Left lung (tissue), 10 donors: ENCODE data around the gene PARP3. TPM values are rescaled to one million over a fixed set of nuclear protein-coding genes. Genes with fewer than 3 reads are reported as not detected.
"Not testable (repeated sequence)": the region's sequence is repeated elsewhere in the genome, so short reads cannot be mapped to it uniquely, and the experiment has no call there.

Source experiments
- ATAC-seq: fragments of 200-7000 bp; cut with Tn5 transposase; one replicate; pipeline ENCODE4 v1.9.1; 2020; ENCODE audit warnings: moderate library complexity
- DNase-seq, 4 donors: peaks; one replicate each; pipeline ENCODE4 v3.0.0-alpha.2; 2013 to 2020
- H3K27ac ChIP-seq, 2 donors: fragments of 200-600 bp; sonication (generic) in 1 of 2; one replicate each; pipeline versions ENCODE4 v1.5.0 to v1.8.0; 2020 to 2021
- H3K27me3 ChIP-seq, 2 donors: fragments of 200-600 bp; sonication (generic) in 1 of 2; one replicate each; pipeline versions ENCODE4 v1.5.0 to v1.8.0; 2020 to 2021
- H3K36me3 ChIP-seq, 2 donors: fragments of 200-600 bp; sonication (generic) in 1 of 2; one replicate each; pipeline versions ENCODE4 v1.5.0 to v1.8.0; 2020 to 2021
- H3K4me1 ChIP-seq, 2 donors: fragments of 200-600 bp; one replicate each; pipeline ENCODE4 v1.8.0; 2021
- H3K4me3 ChIP-seq, 2 donors: fragments of 200-600 bp; sonication (generic) in 1 of 2; one replicate each; pipeline versions ENCODE4 v1.5.0 to v1.8.0; 2020 to 2021; ENCODE audit warnings: mild to moderate bottlenecking in 1 of 2
- H3K9me3 ChIP-seq, 2 donors: fragments of 200-600 bp; sonication (generic) in 1 of 2; one replicate each; pipeline versions ENCODE4 v1.5.0 to v1.8.0; 2020 to 2021
- CTCF ChIP-seq, 2 donors: fragments of 200-600 bp; sonication (generic) in 1 of 2; IDR thresholded peaks; one replicate each; pipeline versions ENCODE4 v1.5.0 to v1.8.0; 2021; ENCODE audit warnings: antibody characterized with exemption in 2 of 2
- intact Hi-C, 2 donors: fragments of 100-400 bp; cut with DNase I; formaldehyde crosslinking; loops; one replicate each; pipeline versions ENCODE4 v1.11.2 to v1.14.2; 2022
- polyA plus RNA-seq, 6 donors: library from polyadenylated mRNA; unstranded; fragments of 120-200 nt; gene quantifications; one replicate each; pipeline ENCODE4 v1.2.1, GENCODE V29; 2013; ENCODE audit not compliant: insufficient read length in 6 of 6
- total RNA-seq, 2 donors: library from RNA; stranded (reverse); fragmentation: NEBNext Ultra II Directional; extraction: Animal tissue kit (Norgen Biotek cat#: 25700); gene quantifications; one replicate each; pipeline ENCODE4 v1.2.1, GENCODE V29; 2021
- donor health status: DM: no; HTN: yes; CAD: no.
- donor health status: DM: no; HTN: no; CAD: no.

The PARP3 gene
- total and polyA plus RNA-seq, 8 donors: 16.5 to 24.1 (median 20.3) TPM

GRCh38 chr3:51984269-51984647 is 42.1 kb downstream of the PARP3 start:
- Histone ChIP-seq H3K27me3 (no peaks in the 10 kb centered on the region), H3K36me3 (no peaks in the 10 kb centered on the region), H3K9me3 (no peaks in the 10 kb centered on the region), H3K27ac (peak overlapping the region; percentile 92 to 96), H3K4me3 (peak overlapping the region in 1 of 2 donors; percentile 65), H3K4me1 (peaks cover 16 to 28% of the 10 kb centered on the region in 2 donors)
- no peak for DNase-seq
- TF ChIP-seq CTCF (IDR thresholded peaks at IDR 0.05): no peak
- intact Hi-C loops: no loop called here
- no peak for ATAC-seq

- intact Hi-C loops: no loop called here
- no peaks in the 10 kb centered on the region for H3K9me3 ChIP-seq
- no peak for TF ChIP-seq CTCF (IDR thresholded peaks at IDR 0.05)
- no peak overlapping the region for H3K27ac ChIP-seq
- H3K36me3 ChIP-seq: no peaks in the 10 kb centered on the region
- no peak for ATAC-seq
- H3K4me1 ChIP-seq: peaks cover 16 to 28% of the 10 kb centered on the region in 2 donors
- no peak overlapping the region for H3K4me3 ChIP-seq
- H3K27me3 ChIP-seq: no peaks in the 10 kb centered on the region
- DNase-seq: no peak
Measured at GRCh38 chr3:51985063-51985462, 42.9 kb downstream of the PARP3 start.

GRCh38 chr3:51986010-51986947 is 44.1 kb downstream of the PARP3 start:
- H3K9me3 ChIP-seq: no peaks in the 10 kb centered on the region
- intact Hi-C loops: no loop called here
- no peak for TF ChIP-seq CTCF (IDR thresholded peaks at IDR 0.05)
- no peaks in the 10 kb centered on the region for H3K27me3 ChIP-seq
- DNase-seq: no peak
- H3K27ac ChIP-seq: no peak overlapping the region
- peaks cover 0 to 8% of the 10 kb centered on the region in 2 donors for H3K36me3 ChIP-seq
- no peak for ATAC-seq
- peaks cover 16 to 31% of the 10 kb centered on the region in 2 donors for H3K4me1 ChIP-seq
- no peak overlapping the region for H3K4me3 ChIP-seq

GRCh38 chr3:51987568-51987967 is 45.4 kb downstream of the PARP3 start:
- DNase-seq (no peak), ATAC-seq (no peak)
- no peaks in the 10 kb centered on the region for H3K27me3 ChIP-seq
- peaks cover 9 to 34% of the 10 kb centered on the region in 2 donors for H3K4me1 ChIP-seq
- H3K27ac ChIP-seq: no peak overlapping the region
- peaks cover 0 to 21% of the 10 kb centered on the region in 2 donors for H3K36me3 ChIP-seq
- TF ChIP-seq CTCF (IDR thresholded peaks at IDR 0.05): no peak
- no peak overlapping the region for H3K4me3 ChIP-seq
- no peaks in the 10 kb centered on the region for H3K9me3 ChIP-seq
- intact Hi-C loops: no loop called here

- no peak for DNase-seq
- intact Hi-C loops: no loop called here
- ATAC-seq: no peak
- H3K36me3 ChIP-seq: peaks cover 0 to 31% of the 10 kb centered on the region in 2 donors
- H3K4me1 ChIP-seq: peaks cover 7 to 37% of the 10 kb centered on the region in 2 donors
- H3K4me3 ChIP-seq: no peak overlapping the region
- no peaks in the 10 kb centered on the region for H3K9me3 ChIP-seq
- TF ChIP-seq CTCF (IDR thresholded peaks at IDR 0.05): no peak
- no peak overlapping the region for H3K27ac ChIP-seq
- no peaks in the 10 kb centered on the region for H3K27me3 ChIP-seq
Measured at GRCh38 chr3:51988286-51989146, 46.4 kb downstream of the PARP3 start.

GRCh38 chr3:51990501-51990971 is 48.4 kb downstream of the PARP3 start:
- H3K9me3 ChIP-seq, H3K4me3 ChIP-seq, H3K27me3 ChIP-seq, intact Hi-C loops, DNase-seq, ATAC-seq, H3K27ac ChIP-seq: not testable (repeated sequence)
- Histone ChIP-seq H3K4me1 (peaks cover 10 to 45% of the 10 kb centered on the region in 2 donors), H3K36me3 (peaks cover 0 to 48% of the 10 kb centered on the region in 2 donors)
